ENCODE measurements around the gene ZCCHC2. TPM values are rescaled to one million over a fixed set of nuclear protein-coding genes. Genes with fewer than 3 reads are reported as not detected.

The ZCCHC2 gene
- total and polyA plus RNA-seq, 2 of the 8 experiments (the other 6 are each of a cell fraction or from before 2014, with no cell fraction given), result 13.5 to 18.6 TPM

DNA sequence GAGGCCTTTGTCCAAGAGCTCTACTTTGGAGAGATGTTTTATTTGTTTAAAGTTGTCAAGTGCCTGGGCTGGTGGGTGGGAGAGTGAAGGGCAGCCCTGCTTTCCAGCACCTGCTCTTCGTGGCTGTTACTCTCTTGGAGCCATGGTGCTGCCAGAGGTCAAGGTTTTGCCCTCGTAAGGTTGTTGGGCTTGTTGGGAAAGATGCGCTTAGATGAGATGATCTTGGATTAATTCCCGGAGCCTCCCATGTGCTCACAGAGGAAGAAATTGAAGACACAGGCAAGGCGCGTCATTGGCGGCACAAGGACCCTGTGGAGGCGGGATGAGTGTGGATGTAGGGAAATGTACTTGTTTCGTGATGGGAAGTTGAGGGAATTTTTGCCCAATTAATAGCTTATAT, 27.9 kb downstream of the ZCCHC2 start (continued):
- TF ChIP-seq SIN3A (conservative IDR thresholded peaks at IDR 0.05 in 1 of 2, IDR thresholded peaks at IDR 0.05 in 1 of 2; ENCODE audit: low read depth in 1 of 2, low read length in 2 of 2) (no peak), MAFK (IDR thresholded peaks at IDR 0.05; ENCODE audit: low read depth, low read length) (no peak), CREB1 (IDR thresholded peaks at IDR 0.05) (no peak), SIRT6 (IDR thresholded peaks at IDR 0.05; ENCODE audit: low read length) (no peak), KDM4A (IDR thresholded peaks at IDR 0.05; ENCODE audit: low read depth, low read length, severe bottlenecking) (no peak)
